Bronchial epithelial cell (primary cell): ENCODE results near the gene MAST4. TPM values are rescaled to one million over a fixed set of nuclear protein-coding genes. Genes with fewer than 3 reads are reported as not detected.

ENCODE experiments used
- DNase-seq: peaks from one replicate; pipeline ENCODE4 v3.0.0-alpha.2; 2010; ENCODE audit warnings: low read depth
- FAIRE-seq: peaks from 2 replicates; lab custom pipeline; 2011; peaks lifted over from hg19 to GRCh38; lab: Jason Lieb, UNC
- H3K27me3 ChIP-seq: 2 replicates; pipeline ENCODE4 v1.5.1; 2011; ENCODE audit warnings: low read length; ENCODE audit not compliant: control insufficient read depth, insufficient read depth
- H3K36me3 ChIP-seq: 2 replicates; pipeline ENCODE4 v1.5.1; 2011; ENCODE audit warnings: low read length; ENCODE audit not compliant: control insufficient read depth, insufficient read depth
- H3K4me3 ChIP-seq: 2 replicates; pipeline ENCODE4 v1.5.1; 2011; ENCODE audit warnings: mild to moderate bottlenecking, low read depth, low read length, control low read depth
- total RNA-seq: library from RNA; depleted of rRNA; stranded (reverse); fragments of >200 nt; gene quantifications from 2 replicates; pipeline ENCODE4 v1.2.1, GENCODE V29; 2014
- TF ChIP-seq, protein P1 (sequence below): IDR thresholded peaks from 2 replicates; pipeline ENCODE4 v1.5.1; 2011; ENCODE audit warnings: mild to moderate bottlenecking, moderate library complexity, low read length, control low read depth, inconsistent platforms; ENCODE audit not compliant: insufficient read depth, severe bottlenecking

Gene MAST4
- total RNA-seq, 1 donor from 2014 or later = 10.3 TPM

DNA sequence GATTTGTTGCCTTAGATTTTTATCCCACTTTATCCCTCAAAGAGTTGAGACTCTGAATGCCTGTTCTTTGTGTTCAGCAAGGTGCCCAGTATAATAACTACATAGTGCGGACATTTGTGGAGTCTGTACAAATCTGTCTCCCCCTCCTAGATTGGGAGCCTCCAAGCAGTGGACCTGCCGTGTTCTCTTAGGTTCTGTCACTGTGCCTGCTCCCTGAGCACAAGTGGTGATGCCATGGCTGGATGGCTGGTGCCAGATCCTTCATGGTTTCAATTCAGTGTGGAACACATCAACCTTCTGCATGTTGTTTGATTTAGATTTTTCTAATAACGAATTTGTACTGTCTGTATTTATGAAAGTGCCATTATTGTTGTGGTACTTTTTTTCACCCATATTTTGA is 307.5 kb downstream of the MAST4 start:
- TF ChIP-seq, protein P1, sequence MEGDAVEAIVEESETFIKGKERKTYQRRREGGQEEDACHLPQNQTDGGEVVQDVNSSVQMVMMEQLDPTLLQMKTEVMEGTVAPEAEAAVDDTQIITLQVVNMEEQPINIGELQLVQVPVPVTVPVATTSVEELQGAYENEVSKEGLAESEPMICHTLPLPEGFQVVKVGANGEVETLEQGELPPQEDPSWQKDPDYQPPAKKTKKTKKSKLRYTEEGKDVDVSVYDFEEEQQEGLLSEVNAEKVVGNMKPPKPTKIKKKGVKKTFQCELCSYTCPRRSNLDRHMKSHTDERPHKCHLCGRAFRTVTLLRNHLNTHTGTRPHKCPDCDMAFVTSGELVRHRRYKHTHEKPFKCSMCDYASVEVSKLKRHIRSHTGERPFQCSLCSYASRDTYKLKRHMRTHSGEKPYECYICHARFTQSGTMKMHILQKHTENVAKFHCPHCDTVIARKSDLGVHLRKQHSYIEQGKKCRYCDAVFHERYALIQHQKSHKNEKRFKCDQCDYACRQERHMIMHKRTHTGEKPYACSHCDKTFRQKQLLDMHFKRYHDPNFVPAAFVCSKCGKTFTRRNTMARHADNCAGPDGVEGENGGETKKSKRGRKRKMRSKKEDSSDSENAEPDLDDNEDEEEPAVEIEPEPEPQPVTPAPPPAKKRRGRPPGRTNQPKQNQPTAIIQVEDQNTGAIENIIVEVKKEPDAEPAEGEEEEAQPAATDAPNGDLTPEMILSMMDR = no peak
- DNase-seq = no peak
- no peak for FAIRE-seq
- H3K36me3 ChIP-seq = no peaks in the 10 kb centered on the region
- no peaks in the 10 kb centered on the region for H3K27me3 ChIP-seq
- H3K4me3 ChIP-seq = no peak overlapping the region

DNA sequence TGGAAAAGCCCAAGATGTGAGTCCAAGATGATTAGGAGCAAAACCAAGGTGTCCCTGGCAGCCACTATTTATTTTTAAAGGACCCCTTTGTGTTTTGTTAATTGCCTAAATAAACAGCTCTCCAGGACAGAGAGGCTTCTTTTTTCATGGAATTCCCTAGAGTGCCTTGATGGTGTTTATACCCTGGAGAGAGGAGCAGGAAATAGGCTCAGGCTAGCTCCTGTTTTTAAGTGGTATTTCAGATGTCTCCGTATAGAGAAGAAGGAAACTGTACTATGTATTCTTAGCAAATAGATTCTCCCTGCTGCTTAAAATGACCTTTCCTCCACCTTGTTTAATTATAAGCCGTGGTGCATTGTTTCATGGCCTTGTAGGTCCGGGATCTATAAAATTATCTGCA is 308.0 kb downstream of the MAST4 start:
- no peaks in the 10 kb centered on the region for H3K36me3 ChIP-seq
- TF ChIP-seq, protein P1 = no peak
- no peak for DNase-seq
- no peak for FAIRE-seq
- no peaks in the 10 kb centered on the region for H3K27me3 ChIP-seq
- no peak overlapping the region for H3K4me3 ChIP-seq

DNA sequence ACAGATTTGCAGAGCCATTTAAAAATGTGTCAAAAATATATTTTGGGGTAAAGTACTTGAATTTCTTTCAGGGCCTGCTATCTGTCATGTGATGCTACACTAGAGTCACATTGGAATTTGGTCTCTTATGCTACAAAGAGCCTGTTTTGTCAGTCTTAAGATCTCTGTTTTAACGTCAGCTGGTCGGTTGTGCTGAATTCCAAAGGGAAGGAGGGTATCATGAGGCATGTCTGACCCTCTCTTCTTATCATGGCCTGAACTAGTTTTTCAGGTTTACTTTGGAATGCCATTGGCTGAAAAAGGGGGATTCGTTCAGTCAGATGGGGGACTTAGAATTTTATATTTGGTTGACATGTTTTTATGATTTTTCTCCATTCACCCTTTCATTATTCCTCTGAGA is 309.8 kb downstream of the MAST4 start:
- TF ChIP-seq, protein P1 = no peak
- DNase-seq = no peak
- no peak for FAIRE-seq
- Histone ChIP-seq H3K4me3 (no peak overlapping the region), H3K27me3 (no peaks in the 10 kb centered on the region), H3K36me3 (no peaks in the 10 kb centered on the region)

DNA sequence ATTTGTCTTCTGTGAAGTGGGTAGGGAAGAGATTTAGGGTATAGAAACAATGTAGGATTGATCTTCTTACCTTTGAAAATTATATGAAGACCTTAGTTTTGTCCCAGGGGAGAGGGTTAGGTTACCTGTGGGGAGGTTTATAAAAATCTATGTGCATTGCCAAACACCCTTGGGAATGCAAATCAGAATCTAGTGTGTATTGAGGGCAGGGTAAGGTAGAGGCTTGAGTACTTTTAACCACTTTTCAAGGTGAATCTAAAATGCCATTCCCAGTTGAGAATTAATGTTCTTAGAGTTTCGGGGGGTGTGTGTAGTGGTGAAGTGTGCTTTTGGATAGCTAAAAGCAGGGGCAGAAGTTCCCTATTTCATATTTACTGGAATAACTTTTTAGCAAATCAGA is 312.0 kb downstream of the MAST4 start:
- H3K27me3 ChIP-seq = no peaks in the 10 kb centered on the region
- no peak for DNase-seq
- H3K36me3 ChIP-seq = no peaks in the 10 kb centered on the region
- TF ChIP-seq, protein P1 = no peak
- FAIRE-seq = no peak
- no peak overlapping the region for H3K4me3 ChIP-seq

DNA sequence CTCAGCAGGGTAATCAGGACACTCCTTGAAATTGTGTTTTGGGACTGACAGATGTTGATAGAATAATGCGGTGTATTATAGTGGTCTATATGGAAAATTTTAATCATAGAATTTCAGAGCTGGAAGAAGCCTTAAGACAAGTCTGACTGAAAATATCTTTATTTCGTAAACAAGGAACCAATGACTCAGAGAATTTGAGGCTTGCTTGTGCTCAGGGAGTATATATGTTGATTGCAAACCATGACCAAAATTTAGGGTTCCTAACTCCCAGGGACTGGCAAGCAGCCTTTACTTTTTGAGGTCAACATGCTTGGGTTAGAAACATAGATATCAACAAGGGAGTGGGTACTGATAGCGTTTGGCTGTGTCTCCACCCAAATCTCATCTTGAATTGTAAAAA is 313.2 kb downstream of the MAST4 start:
- H3K27me3 ChIP-seq = no peaks in the 10 kb centered on the region
- H3K4me3 ChIP-seq = no peak overlapping the region
- DNase-seq (no peak), FAIRE-seq (no peak)
- TF ChIP-seq, protein P1 = no peak
- H3K36me3 ChIP-seq = no peaks in the 10 kb centered on the region

DNA sequence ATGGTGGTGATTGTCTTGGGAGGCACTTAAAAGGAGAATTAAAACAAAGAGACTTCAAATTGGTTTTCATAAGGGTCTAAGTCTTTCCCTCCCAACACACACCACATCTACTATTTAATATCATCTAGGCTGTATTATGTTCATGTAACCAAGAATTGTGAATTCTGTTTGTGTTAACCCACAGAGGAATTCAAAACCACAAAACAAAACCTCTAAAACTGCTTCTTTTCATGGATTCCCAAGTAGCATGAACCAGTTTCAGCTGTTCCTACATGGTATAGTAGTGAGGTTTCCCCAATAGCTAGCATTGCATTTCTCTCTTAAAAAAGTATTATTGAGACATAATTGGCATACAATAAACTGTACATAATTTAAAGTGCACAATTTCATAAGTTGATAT is 316.6 kb downstream of the MAST4 start:
- DNase-seq (no peak), FAIRE-seq (no peak)
- no peaks in the 10 kb centered on the region for H3K36me3 ChIP-seq
- H3K4me3 ChIP-seq = no peak overlapping the region
- no peaks in the 10 kb centered on the region for H3K27me3 ChIP-seq
- TF ChIP-seq, protein P1 = no peak
